ENCODE results near the gene DNPEP.

DNA sequence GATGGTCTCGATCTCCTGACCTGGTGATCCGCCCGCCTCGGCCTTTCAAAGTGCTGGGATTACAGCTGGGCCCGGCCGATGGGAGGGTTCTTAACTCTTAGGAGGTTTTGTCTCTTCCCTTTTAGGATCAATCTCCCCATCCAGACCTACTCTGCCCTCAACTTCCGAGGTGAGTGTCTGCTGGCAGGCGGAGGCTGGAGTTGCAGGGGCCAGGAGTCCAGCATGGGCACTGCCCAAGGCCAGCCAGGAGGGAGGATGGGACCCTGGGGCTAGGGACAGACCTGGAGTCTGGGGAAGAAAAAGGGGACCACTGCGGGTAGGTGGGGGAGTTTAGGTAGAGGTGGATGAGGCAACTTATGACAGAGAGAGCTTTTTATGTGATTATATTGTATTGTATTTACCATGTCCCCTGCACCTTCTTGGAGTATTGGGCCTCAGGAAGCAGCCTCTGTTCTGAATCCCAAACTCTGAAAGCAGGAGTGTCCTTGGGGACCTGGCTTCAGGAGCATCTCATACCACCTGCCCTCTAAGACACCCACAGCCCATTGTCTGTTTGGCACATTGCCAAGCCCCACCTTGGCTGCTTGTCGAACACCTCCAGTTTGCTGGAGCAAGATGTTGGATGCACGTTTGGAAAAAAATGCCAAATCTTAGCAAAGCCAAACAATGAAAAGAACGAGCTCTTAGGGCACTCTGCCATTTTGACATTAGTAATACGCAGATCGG lies 36.1 kb upstream of the DNPEP start:
- TF ChIP-seq, protein P1, sequence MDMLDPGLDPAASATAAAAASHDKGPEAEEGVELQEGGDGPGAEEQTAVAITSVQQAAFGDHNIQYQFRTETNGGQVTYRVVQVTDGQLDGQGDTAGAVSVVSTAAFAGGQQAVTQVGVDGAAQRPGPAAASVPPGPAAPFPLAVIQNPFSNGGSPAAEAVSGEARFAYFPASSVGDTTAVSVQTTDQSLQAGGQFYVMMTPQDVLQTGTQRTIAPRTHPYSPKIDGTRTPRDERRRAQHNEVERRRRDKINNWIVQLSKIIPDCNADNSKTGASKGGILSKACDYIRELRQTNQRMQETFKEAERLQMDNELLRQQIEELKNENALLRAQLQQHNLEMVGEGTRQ (IDR thresholded peaks at IDR 0.05; ENCODE audit: low read depth, low read length): no peak
- TF ChIP-seq MAFK (IDR thresholded peaks at IDR 0.05; ENCODE audit: low read depth, low read length) (no peak), SMC3 (IDR thresholded peaks at IDR 0.05; ENCODE audit: low read depth, low read length) (no peak), NFE2L2 (IDR thresholded peaks at IDR 0.05; ENCODE audit: low read depth, low read length) (no peak), MXI1 (IDR thresholded peaks at IDR 0.05; ENCODE audit: borderline replicate concordance, low read depth, low read length) (no peak), POLR2A (IDR thresholded peaks at IDR 0.05; ENCODE audit: low read depth, low read length) (no peak), RCOR1 (IDR thresholded peaks at IDR 0.05; ENCODE audit: insufficient replicate concordance, low read length) (no peak), RAD21 (IDR thresholded peaks at IDR 0.05; ENCODE audit: low read length) (no peak), CEBPB (IDR thresholded peaks at IDR 0.05; ENCODE audit: low read depth, low read length) (no peak)
- TF ChIP-seq, protein P2, sequence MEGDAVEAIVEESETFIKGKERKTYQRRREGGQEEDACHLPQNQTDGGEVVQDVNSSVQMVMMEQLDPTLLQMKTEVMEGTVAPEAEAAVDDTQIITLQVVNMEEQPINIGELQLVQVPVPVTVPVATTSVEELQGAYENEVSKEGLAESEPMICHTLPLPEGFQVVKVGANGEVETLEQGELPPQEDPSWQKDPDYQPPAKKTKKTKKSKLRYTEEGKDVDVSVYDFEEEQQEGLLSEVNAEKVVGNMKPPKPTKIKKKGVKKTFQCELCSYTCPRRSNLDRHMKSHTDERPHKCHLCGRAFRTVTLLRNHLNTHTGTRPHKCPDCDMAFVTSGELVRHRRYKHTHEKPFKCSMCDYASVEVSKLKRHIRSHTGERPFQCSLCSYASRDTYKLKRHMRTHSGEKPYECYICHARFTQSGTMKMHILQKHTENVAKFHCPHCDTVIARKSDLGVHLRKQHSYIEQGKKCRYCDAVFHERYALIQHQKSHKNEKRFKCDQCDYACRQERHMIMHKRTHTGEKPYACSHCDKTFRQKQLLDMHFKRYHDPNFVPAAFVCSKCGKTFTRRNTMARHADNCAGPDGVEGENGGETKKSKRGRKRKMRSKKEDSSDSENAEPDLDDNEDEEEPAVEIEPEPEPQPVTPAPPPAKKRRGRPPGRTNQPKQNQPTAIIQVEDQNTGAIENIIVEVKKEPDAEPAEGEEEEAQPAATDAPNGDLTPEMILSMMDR (conservative IDR thresholded peaks at IDR 0.05; ENCODE audit: low read depth, low read length): no peak
- TF ChIP-seq, protein P3, sequence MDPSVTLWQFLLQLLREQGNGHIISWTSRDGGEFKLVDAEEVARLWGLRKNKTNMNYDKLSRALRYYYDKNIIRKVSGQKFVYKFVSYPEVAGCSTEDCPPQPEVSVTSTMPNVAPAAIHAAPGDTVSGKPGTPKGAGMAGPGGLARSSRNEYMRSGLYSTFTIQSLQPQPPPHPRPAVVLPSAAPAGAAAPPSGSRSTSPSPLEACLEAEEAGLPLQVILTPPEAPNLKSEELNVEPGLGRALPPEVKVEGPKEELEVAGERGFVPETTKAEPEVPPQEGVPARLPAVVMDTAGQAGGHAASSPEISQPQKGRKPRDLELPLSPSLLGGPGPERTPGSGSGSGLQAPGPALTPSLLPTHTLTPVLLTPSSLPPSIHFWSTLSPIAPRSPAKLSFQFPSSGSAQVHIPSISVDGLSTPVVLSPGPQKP (IDR thresholded peaks at IDR 0.05; ENCODE audit: borderline replicate concordance, low read depth, low read length): no peak

Measured in IMR-90 (cell line).